ENCODE results near the gene ZNF521.

- TF ChIP-seq CTCF (IDR thresholded peaks at IDR 0.05), result no peak
- TF ChIP-seq ZFX (IDR thresholded peaks at IDR 0.05; ENCODE audit: borderline replicate concordance), result no peak
These were observed 215.4 kb downstream of the ZNF521 start for GRCh38 chr18:25136416-25137196.

Data from 22Rv1 (cell line).